Umbilical cord (tissue), 2 donors: ENCODE measurements around the gene TRIM37. TPM values are rescaled to one million over a fixed set of nuclear protein-coding genes. Genes with fewer than 3 reads are reported as not detected.
"Not testable (repeated sequence)": the region's sequence is repeated elsewhere in the genome, so short reads cannot be mapped to it uniquely, and the experiment has no call there.

Experiments used
- DNase-seq: peaks from one replicate; pipeline ENCODE4 v3.0.0-alpha.2; 2015; ENCODE audit warnings: low spot score
- total RNA-seq: library from RNA; depleted of rRNA; stranded (reverse); fragments of >200 nt; gene quantifications from one replicate; pipeline ENCODE4 v1.2.3, GENCODE V29; 2014; ENCODE audit warnings: low replicate concordance; ENCODE audit not compliant: insufficient read depth

TRIM37 gene, protein sequence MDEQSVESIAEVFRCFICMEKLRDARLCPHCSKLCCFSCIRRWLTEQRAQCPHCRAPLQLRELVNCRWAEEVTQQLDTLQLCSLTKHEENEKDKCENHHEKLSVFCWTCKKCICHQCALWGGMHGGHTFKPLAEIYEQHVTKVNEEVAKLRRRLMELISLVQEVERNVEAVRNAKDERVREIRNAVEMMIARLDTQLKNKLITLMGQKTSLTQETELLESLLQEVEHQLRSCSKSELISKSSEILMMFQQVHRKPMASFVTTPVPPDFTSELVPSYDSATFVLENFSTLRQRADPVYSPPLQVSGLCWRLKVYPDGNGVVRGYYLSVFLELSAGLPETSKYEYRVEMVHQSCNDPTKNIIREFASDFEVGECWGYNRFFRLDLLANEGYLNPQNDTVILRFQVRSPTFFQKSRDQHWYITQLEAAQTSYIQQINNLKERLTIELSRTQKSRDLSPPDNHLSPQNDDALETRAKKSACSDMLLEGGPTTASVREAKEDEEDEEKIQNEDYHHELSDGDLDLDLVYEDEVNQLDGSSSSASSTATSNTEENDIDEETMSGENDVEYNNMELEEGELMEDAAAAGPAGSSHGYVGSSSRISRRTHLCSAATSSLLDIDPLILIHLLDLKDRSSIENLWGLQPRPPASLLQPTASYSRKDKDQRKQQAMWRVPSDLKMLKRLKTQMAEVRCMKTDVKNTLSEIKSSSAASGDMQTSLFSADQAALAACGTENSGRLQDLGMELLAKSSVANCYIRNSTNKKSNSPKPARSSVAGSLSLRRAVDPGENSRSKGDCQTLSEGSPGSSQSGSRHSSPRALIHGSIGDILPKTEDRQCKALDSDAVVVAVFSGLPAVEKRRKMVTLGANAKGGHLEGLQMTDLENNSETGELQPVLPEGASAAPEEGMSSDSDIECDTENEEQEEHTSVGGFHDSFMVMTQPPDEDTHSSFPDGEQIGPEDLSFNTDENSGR
- total RNA-seq = 36.8 TPM

DNA sequence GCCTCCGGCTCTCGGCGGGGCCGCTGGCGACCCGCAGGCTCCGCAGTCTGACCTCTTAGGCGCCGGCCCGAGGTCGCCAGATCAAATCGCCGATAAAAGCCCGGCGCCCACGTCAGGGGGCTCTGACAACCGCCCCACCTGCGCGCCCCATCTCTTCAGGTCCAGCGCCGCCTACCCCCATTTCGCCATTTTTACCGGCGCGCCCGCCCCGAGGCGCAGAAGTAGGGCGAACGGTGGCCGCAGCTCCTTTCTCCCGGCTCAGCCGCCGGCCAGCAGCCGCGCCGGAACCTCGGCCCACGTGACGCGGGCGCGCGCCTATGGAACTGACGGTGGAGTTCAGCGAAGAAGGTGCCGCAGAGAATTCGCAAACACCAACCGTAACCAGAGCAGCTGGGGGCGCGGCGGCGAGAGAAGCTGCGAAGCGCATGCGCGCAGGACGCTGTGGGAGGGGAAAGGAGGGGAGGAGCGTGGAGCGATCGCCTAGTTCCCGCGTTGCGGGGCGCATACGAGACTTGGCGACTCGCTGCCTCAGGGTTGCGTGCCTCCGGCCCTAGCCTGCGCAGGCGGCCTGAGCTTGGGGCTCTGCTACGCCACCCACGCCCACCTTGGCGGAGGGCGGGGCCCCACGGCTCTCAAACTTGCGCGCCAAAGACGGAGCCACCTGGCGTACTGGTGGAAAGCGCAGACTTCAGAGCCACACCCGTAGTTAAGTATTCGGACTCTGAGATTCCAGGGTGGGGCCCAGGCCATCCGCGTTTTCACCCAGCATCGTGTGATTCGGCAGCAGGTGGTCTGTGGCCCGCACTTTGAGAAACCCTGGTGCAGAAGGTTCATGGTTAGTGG, at the start of gene TRIM37:
TRIM37 (minus strand) TSS at position 418 of the 843 bp plus-strand sequence. CDS start 419 bp downstream, outside the sequence.
- peak; percentile 99 for DNase-seq

DNA sequence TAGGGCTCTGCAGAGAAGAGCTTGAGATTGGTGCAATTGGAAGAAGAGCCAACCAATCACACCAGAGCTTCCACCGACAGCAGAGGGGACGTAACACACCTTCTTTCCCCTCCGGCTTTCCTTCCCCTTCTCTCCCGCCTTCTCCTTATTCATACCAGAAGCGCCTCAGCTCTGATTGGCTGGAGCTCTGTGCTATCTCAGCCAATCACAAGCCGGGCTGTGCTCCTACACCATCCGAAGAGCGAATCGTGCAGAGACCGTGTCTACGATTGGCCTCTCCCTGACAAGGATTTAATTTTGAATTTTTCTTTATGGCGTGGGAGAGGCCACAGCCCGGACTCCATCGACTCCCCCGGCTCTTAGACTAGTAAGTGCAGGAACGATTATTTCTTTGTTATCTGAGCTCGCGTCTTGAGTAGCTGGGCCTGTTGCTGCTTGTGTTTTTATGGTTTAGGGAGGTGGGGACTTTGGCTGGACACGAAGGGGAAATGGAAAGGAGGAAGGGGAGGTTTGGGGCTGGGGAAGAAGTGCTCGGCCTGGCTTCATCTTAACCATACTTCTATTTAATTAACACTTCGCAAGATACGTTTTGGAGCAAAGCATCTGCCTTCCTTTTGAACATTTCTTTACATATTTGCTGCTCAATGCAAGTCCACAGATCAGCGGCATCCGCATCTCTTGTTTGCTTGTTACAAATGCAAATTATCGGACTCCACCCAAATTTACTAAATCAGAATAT, 48.9 kb upstream of the TRIM37 start, which contains the start of gene PRR11:
PRR11 (plus strand) TSS at position 308 of the 739 bp plus-strand sequence. CDS start 14,007 bp downstream, outside the sequence.
- no peak for DNase-seq

DNA sequence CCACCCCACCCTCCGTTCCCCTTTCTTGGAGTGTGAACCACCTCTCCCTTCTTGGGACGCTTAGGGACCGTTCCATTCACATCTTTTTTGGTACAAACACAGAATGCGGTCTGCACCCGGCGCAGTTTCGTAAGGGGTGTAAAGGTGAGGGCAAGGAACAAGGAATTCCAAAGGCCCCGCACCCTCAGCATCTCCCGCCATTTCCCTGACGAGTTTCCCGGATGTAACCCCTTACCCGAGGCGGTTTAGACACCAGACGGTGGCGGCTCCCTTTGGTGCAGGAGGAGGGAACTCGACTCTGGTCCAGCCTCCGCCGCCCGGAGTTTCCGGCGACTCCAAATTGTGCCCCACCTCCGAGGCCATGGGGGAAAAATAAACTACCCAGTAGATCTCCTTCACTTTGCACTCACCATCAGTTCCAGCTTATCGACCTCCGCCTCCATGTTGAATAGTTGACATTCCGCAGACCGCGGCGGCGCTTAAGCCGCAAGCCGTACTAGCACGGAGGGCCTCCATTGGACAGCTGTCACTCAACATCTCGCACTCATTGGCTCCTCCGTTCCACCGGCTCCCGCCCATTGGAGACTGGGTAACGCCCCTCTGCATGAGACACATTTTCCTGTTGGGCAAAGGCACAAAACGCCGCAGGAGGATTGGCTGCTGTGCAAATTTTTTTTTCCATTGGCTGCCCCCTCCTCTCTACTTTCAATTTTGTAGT, 48.2 kb upstream of the TRIM37 start, which contains the start of gene SKA2:
SKA2 (minus strand) TSS at position 466 of the 718 bp plus-strand sequence; CDS start at position 443, 23 bp downstream.
- DNase-seq = peak; percentile 100

DNA sequence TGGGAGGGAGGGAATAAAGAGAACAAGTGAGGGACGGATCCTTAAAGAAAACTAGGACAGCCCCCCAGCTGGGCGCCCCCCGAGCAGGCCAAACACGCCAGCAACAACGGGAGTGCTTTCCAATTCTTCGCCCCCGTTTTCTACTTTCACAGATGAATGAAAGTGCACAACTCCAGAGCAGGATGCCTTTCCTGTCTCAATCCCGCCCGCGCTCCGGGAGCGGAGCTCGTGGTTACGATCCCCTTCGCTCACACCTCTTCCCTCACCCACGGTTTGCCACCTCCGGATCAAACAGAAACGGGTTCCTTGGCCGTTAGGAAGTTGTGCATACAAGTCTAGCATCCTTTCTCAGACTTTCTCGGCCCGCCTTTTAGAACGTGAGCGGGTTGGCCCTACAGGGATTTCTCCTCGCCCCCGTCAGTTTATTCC, 47.6 kb upstream of the TRIM37 start:
- DNase-seq = no peak

DNA sequence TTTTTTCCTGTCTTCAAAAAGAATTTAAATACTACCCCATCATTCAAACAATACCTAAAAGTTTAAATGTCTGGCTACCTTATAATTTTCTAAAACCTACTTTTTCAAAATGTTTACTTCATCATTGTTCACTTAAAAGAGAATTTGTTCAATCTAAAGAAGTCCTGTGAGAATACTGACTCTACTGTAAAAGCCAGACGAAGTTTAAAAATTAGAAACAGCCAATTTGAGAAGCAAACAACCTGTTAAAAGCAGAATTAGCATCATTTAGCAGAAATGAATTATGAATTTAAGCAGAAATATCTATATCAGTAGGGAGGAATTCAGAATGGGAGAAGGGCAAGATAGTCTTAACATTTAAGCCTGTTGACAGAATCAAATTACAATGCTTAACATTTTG, 46.2 kb upstream of the TRIM37 start:
- no peak for DNase-seq

DNA sequence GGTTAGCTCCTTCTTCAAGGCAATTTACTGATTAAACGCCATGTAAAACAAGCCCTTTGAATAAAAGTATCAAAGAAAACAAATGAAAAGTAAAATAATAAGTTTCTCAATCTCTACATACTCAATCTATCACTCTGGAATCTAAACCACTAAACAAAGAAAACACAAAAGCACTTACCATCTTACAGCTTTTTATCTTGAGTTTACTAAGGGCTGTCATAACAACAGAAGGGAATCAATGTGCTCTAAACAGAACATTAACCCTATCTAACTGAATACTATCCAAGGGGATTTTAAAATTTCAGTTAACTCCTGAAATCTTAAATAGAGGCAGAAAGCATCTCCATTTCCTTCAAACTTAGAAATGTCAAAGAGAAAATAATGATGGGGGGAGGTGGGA, 44.9 kb upstream of the TRIM37 start:
- DNase-seq = no peak

DNA sequence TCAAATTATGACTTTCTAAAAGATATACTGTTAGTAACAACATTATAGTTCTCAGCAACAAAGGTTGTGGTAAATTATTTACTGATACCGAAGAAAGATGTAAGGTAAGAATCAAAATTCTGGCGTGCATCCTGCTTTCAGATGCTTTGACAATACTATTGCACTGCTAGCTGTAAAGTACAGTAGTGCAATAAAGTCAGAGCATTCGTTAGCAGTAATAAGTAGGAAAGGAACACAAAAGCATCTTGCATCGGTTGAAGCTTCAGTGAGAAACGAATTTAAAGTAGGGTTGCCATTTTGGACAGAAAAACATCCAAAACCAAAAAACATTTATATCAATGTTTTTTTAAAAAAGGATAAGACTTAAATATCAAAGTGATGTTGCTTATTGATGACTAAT, 44.3 kb upstream of the TRIM37 start:
- no peak for DNase-seq

DNA sequence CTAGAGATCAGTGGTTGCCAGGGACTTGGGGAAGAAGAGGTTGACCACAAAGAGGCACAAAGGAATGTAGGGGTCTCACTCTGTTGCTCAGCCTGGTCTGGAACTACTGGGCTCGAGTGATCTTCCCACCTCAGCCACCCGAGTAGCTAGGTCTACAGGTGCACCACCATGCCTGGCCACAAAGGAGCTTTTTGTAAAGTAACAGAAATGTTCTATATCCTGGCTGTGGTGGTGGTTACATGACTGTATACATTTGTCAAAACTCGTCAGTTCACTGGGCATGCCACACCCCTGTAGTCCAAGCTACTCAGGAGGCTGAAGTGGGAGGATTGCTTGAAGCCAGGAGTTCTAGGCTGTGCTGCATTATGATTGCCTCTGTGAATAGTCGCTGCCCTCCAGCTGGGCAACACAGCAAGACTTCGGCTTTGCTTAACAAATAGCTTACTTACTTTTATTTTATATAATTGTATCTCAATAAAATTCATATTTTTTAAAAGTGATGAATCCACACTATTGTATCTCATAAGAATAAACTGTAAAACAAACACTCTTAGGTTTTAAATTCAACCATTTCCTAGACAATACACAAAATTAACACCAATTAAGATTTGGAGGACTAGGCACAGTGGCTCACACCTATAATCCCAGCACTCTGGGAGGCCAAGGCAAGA, 43.3 kb upstream of the TRIM37 start:
- DNase-seq = no peak

DNA sequence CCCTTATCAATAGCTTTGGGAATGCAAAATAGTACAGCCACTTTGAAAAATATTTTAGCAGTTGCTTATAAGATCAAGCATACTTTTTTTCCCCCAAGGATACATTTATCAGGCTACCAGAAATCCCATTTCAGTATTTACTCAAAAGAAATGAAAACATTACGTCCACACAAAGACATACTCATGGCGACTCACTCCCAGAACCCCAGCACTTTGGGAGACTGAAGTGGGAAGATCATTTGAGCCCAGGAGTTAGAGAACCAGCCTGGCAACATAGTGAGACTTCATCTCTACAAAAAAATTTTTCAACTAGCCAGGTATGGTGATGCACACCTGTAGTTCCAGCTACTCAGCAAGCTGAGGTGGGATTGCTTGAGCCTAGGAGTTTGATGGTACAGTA, 42.4 kb upstream of the TRIM37 start:
- DNase-seq = no peak

DNA sequence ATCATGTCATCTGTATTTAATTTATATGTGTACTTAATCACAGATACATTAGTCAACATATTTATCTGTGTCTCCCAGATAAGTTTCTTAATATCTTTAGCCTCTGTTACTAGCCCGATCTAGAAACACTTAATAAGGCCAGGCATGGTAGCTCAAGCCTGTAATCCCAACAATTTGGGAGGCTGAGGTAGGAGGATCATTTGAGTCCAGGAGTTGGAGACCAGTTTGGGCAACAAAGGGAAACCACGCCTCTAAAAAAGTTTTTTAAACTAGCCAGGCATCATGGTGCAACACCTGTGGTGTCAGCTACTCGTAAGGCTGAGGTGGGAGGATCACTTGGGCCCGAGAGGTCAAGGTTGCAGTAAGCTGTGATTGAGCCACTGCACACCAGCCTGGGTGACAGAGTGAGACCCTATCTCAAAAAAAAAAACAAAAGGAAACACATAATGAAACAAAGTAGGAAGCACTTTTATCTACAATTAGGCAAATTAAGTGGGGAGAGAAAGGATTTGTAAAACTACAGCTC, 39.0 kb upstream of the TRIM37 start:
- DNase-seq = no peak

DNA sequence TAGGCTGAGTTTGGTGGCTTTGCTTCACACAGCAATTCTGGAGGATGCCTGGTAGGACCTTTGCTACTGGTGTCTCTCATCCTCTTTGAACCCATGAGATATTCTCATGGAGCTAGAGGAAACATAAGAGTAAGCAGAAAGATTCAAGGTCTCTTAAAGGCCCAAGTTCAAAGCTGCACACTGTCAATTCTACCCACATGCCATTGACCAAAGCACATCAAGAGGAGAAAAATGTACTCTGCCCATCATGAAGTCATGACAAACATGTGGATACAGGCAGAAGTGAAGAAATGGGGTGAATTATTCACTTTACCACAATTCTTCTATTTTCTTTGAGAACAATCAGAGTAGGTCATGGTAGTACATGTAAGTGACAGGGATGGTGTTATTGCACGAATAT, 35.2 kb upstream of the TRIM37 start:
- no peak for DNase-seq

DNA sequence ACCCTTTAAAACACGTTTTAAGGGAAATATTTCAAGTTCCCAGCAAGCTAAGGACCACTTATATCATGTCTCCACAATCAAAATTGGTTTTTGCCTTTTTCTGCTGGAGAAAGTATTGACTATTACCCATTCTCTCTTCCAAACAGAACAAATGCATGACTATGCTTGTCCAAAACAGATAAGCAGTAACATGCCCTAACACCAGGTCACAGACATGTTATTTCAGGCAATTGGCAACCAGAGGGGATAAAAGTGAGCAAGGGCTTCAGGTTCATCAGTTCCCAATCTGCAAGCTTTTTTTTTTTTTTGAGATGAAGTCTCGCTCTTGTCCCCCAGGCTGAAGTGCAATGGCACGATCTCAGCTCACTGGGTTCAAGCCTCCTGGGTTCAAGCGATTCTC, 33.3 kb upstream of the TRIM37 start:
- no peak for DNase-seq

DNA sequence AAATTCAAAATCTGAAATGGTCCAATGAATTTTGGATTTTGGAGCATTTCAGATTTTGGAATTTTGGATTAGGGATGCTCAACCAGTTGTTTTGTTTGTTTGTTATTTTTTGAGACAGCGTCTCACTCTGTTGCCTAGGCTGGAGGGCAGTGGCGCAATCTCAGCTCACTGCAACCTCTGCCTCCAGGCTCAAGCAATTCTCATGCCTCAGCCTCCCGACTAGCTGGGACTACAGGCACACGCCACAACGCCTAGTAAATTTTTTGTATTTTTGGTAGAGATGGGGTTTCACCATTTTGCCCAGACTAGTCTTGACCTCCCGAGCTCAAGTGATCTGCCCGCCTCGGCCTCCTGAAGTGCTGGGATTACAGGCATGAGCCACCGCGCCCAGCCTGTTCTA, 31.7 kb upstream of the TRIM37 start:
- DNase-seq = not testable (repeated sequence)

DNA sequence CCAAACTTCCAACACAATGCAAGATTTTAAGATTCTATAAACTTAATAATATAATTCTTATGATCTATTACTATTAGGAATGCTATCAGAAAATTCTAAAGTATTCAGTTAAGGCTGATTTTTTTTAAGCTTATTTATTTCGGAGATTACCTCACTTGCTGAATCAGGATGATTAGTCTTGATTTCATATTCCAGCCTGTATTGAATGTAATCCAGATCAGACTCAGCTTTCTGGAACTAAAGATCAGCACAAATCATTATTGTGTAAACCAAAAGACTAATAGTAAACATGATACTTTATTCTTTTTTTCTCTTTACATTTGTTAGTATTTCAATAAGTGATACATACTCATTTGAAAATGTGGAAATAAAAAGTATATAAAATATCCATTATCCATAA, 24.5 kb upstream of the TRIM37 start:
- DNase-seq = no peak

DNA sequence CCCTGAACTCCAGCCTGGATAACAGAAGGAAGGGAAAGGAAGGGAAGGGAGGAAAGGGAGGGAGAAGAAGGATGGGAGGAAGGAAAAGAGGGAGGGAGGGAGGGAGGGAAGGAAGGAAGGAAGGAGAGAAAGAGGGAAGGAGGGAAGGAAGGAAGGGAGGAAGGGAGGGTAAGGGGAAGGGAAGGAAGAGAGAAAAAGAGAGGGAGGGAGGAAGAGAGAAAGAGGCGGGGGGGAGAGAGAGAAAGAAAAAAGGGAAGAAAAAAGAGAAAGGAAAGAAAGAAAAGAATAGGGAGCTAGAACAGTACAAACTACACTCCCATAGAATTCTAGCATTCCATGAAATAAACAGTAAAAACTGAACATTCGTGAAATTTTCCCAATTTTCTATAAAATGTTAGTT, 23.1 kb upstream of the TRIM37 start:
- no peak for DNase-seq

DNA sequence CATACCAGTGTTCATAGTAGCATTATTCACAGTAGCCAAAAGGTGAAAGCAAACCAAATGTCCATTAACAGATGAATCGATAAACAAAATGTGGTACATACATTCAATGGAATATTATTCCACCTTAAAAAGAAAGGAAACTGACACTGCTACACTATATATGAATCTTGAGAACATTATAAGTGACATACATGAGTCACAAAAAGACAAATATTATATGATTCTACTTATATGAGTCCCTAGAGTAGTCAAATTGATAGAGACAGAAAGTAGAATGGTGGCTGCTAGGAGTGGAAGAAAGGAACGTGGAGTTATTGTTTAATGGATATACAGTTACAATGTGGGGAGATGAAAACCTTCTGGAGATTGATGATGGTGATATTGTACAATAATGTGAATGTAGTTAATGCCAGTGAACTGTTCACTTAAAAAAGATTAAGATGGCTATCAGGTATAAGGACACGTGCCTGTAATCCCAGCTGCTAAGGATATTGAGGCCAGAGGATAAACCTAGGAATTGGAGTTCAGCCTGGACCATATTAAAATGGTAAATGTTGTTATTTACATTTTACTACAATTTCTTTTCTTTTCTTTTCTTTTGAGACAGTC, 20.2 kb upstream of the TRIM37 start:
- no peak for DNase-seq

DNA sequence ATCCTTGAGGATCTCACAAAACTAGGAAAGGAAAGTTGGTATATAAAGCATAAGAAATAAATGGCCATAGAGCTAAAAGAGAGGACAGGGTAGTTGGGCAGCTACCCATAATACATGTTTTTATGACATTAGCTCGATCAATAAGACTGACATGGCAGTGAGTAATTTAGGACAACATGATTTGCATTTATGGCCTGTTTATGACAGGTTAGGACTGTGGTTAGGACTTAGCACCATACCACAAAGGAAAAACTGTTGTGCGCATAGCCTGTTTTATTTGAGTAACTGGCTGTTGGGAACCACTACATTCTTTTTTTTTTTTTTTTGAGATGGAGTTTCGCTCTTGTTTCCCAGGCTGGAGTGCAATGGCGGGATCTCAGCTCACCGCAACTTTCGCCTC, 18.0 kb upstream of the TRIM37 start:
- DNase-seq = no peak

DNA sequence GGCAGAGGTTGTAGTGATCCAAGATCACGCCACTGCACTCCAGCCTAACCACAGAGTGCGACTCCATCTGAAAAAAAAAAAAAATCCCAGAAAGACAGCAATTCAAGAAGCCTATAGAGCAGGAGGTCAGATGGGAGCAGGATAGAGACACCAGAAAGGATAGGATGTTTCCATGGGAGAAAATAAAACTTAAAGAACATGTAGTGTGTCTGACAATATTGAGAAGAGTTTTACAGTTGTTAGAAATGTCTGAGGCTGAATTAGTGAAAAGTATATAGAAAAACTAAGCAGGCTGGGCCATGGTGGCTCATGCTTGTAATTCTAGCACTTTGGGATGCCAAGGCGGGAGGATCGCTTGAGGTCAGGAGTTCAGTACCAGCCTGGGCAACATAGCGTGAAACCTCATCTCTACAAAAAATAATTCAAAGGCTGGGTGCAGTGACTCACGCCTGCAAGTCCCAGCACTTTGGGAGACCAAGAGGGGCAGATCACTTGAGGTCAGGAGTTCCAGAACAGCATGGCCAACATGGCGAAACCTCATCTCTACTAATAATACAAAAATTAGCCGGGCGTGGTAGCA, 15.3 kb upstream of the TRIM37 start:
- DNase-seq = no peak
